ENCODE data around the gene EFCAB14.
"Not testable (repeated sequence)": the region's sequence is repeated elsewhere in the genome, so short reads cannot be mapped to it uniquely, and the experiment has no call there.

The EFCAB14 gene

DNA sequence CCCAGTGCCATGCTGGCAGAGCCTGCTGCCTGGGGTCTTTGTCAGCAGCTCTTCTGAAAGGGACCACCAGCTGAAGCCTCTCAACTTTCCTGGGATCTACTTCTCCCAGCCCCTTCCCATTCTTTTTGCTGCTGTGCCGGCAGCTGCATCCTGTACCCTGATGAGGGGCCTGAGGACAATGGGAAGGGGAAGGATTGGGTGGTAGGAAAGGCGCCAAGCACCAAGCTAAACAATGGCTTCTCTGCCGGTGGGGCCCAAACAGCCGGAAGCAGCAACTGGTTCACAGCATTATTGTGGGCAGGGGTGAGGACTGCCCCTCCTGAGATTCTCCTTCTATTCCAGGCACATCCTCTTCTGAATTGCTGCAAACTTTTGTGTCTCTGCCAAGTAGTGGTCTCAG is 5.0 kb upstream of the EFCAB14 start:
- DNase-seq: no peak

DNA sequence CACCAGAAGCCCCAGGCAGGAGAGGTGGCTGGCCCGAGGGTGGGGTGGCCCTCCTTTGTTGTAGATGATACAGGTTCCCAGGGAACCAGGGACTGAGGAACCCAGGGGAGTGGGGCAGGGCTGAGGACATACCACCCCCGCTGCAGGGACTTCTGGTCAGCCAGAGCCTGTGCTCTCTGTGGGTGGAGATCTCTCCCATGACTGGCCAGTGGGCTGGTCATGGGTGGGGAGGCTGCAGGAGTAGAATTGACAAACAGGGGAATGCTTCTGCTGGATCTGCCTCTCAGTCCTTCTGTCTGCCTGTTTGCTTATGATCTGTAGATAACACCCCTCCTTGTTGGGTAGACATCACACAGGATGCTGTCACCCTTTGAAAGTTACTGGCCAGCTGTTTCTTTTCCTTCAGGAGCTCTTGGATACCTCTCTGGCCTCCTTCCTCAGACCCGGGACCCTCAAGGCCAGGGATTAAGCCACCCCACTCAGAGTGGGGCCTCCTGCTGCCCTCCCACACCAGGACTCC is 2.8 kb upstream of the EFCAB14 start:
- no peak for DNase-seq

DNA sequence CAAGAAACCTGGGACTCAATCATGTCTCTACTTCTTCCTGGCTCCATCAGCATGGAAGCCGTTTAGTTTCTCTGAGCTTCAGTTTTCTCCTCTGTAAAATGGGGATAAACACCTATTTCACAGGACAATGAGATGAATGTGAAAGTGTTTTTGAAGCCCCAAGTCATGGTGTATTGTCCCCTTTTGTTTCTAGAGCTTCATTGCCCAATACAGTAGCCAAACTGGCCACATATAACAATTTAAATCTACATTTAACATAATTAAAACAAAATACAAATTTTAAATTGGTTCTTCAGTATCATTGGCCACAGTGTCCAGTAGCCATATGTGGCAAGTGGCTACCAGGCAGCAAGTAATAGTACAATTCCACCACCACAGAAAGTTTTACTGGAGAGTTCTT is 2.3 kb upstream of the EFCAB14 start:
- no peak for DNase-seq

DNA sequence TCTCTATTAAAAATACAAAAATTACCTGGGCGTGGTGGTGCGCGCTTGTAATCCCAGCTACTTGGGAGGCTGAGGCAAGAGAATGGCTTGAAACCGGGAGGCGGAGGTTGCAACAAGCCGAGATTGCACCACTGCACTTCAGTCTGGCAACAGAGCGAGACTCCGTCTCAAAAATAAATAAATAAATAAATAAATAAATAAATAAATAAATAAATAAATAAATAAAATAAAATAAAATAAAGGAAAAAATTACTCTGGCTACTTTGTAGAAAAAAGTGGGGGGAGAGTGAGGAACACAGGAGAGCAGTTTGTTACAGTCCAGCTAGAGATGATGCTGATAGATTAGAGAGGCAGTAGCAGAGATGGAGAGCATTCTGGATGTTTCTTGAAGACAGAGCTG is 1.4 kb upstream of the EFCAB14 start:
- not testable (repeated sequence) for DNase-seq

DNA sequence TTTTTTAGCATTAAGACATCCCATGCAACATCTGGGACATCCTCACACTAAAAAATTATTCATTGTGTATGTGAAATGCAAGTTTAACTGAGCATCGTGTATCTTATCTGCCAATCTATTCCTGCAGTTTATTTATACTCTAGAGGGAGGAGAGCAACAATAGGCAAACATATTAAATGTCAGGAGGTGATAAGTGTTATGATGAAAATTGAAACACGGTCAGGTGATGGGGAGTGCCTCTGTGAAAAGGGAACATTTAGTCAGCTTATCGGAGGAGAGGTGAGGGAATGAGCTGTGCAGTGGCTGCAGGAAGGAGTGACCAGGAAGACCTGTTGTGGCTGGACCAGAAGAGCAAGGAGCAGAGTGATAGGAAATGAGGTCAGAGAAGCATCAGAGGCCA is 775 bp upstream of the EFCAB14 start:
- DNase-seq: no peak

DNA sequence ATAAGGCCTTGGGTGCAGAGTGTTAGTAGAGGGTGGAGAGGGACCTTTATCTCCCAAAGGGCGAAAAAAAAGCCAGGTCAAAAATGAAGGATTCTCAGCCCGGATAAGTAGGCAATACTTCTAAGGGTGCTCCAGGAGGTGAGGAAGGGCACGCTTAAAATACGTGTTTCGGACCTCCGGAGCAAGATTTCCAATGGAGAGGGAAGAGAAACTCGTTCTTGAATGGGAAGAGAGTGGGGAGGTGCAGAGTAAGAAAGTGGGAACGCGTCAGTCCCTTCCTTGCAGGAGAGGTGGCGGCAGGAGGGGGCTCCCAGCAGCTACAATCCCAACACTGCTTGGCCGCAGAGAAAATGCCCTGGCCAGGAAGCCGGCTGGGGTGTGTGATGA is 581 bp downstream of the EFCAB14 start:
- DNase-seq: peak in 1 of 5 experiments; percentile 0

DNA sequence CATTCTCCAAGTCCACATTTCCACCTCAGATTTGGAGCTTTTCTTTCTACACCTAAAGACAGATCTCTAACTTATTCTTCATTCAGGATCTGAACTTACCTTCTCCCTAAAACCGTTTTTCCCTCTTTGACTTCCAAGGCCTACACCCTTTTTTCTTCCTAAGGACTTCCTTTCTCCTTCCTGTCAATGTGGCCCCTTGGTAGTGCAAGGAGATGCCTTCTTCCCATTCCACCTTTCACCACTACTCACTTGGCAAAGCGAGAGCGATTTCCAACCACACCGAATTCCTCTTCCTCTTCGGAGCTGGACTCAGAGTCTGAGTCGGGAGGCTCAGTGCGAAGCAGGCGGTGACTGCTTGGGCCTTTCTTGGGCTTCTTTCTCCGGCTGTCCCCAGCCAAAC is 1.3 kb downstream of the EFCAB14 start:
- DNase-seq: no peak

DNA sequence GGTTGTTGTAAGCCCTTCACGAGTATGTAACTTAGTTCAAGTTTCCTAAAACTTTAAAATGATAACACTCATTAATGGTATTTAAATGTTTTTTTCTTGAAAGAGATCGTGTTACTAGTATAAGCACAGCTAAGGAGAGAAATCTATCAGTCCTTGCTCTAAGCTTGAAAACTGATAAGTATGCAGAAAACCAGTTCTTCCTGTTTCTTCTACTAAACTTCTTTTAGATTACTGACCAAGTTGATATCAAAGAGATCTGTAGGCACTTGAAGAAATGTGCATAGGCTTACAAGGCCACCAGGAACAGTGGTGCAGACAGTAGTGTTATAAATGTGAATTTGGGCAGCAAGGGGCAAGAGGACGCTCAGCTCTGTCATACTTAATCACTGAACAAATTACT is 3.9 kb downstream of the EFCAB14 start:
- no peak for DNase-seq

DNA sequence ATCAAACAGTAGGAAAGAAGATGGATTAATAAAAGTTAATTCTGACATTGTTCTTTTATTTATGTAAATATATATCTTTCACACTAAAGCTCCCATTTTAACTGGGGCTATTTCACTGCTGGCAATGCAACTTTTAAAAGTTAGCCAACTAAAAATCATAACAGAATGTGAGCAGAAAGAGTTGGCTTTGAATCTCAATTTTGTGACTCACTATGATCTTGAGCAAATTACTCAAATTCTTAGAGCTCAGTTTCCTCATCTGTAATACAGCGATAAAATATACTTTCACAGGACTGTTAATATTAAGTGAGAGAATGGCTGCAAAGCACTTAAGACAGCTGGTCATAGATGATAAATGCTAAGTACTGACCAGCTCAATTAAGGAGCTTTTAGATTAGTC is 10.8 kb downstream of the EFCAB14 start:
- no peak for DNase-seq

DNA sequence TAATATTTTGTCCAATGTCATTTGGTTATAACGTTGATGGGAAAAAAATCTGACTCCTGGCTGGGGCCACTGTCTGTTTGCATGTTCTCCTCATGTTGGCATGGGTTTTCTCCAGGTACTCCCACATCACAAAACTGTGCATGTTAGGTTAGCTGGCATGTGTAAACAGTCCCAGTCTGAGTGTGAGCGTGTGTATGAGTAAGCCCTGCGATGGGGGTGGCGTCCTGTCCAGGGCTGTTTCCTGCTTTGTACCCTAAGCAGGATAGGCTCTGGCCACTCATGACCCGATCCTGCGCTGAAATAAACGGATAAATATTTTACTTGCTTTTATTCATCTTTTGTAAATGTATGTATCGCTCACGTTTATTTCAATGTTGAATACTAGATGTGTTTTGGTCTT is 13.5 kb downstream of the EFCAB14 start:
- no peak for DNase-seq

DNA sequence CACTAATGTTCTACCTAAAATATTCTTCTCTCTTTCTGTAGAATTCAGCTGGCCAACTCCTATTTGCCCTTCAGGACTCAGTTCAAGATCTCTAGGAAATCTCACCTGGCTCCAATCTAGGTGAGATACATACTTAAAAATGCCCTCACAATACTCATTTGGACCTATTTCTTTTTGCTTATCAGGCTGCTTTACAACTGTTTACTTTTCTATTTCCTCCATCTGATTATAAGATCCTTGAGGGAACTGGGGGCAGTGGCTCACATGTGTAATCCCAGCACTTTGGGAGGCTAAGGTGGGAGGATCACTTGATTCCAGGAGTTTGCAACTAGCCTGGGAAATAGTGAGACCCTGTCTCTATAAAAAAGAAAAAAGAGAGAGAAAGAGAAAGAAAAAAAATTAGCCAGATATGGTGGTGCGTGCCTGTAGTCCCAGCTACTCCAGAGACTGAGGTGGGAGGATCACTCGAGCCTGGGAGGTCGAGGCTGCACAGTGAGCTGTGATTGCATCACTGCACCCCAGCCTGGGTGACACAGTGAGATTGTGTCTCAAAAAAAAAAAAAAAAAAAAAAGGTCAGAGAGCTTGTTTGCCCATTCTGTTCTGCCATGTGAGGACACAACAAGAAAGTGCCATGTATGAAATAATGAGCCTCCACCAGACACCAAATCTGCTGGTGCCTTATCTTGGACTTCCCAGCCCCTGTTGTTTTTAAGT is 14.8 kb downstream of the EFCAB14 start:
- DNase-seq: no peak

DNA sequence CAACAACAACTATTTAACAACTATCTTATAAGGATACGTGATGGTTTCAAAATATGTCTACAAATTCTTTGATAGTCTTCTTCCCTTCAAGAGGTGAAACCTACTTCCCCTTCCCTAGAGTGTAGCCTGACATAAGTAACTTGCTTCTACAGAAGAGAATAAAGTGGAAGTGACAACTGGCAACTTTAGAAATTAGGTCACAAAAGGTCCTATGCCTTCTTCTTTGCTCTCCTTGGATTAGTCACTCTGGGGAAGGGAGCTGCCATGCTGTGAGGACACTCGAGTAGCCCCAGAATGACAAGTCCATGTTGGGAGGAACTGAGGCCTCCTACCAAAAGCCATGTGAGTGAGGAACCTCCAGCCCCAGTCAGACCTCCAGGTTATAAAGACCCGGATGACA is 19.2 kb downstream of the EFCAB14 start:
- DNase-seq: no peak

DNA sequence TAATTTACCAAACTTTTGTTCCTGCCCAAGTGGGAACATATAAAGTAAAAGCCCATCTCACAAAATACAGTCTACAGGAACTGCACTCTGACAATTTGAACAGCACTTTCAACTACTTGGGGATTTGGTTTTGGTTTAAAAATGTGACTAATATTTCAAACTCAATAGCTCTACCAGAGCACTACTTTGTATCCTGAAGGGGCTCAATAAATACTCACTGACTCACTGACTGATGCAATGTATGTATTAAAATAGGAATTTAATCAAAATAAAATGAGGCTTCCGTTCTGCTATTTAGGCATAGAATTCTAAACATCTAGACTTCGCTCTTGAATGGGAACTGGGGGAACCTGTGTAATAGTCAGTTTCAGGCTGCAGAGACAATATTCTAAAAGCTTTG is 21.9 kb downstream of the EFCAB14 start:
- DNase-seq: no peak

DNA sequence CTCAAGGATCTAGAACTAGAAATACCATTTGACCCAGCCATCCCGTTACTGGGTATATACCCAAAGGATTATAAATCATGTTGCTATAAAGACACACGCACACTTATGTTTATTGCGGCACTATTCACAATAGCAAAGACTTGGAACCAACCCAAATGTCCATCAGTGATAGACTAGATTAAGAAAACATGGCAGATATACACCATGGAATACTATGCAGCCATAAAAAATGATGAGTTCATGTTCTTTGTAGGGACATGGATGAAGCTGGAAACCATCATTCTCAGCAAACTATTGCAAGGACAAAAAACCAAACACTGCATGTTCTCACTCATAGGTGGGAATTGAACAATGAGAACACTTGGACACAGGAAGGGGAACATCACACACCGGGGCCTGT is 24.2 kb downstream of the EFCAB14 start:
- DNase-seq: not testable (repeated sequence)

DNA sequence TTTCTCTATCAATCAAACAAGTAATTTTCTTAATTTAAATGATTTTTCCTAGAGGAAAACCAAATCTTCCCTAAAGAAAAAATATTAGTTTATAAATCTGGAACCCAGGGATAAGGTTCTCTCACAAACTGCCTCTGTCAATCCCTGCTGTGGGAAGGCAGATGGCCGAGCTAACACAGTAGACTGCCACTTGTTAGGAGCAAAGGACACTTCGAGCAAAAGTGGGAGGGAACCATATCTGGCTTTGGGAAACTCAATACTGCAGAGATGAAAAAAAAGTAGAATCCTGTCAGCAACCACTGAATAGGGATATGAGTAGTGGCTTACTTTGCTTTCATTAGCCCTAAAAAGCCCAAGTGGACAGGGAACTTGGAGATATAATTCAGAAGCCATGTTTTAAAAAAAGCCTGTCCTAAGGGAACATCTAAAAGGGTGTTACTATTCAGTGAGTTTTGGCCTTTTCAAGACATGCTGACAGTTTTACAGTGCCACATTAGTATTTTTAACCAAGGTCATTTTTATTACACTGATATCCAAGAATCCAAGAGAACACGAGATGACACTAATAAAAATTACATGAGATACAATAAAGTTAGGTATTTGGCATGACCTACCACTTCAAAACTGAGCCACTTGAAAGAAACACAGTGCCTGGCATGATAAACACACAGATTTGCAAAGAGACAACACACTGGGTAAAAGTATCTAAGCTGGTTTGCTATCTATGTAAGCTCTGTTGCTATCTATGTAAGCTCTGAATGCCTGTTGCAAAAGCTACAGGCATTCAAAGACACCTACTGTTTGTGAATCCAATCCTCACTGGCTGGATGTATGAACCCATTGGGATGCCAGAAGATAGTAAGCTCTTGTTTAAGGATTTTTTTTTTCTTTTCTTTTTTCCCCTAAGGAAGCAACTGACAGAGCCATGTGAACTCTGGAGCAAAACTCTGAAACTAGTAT is 25.8 kb downstream of the EFCAB14 start:
- no peak for DNase-seq

DNA sequence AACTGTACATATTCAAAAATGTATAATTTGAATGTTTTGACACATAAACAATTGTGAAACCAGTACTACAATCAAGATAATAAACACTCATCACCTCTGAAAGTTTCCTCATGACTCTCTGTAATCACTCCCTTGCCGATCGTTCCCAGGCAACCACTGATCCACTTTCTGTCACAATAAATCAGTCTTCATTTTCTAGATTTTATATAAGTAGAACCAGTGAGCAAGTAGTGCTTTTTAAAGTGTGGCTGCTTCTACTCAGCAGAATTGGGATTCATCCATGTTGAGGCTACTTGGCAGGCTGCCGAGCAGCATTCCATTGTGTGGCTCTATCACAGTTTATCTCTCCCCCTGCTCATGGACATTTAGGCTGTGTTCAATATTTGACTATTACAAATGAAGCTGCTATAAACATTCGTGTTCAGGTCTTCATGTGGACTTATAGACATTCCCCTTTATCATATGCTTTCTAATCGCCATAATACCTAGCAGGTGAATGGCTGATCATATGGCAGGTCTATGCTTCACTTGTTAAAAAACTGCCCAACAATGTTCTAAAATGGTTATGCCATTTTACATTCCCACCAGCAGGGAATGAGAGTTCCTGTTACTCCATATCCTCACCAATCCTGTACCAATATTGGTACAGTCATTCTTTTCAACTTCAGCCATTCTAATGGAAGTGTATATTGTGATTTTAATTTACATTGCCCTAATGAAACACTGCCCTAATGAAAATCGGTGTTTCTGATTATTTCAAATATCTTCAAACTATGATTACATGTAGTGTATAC is 26.7 kb downstream of the EFCAB14 start:
- DNase-seq: no peak

DNA sequence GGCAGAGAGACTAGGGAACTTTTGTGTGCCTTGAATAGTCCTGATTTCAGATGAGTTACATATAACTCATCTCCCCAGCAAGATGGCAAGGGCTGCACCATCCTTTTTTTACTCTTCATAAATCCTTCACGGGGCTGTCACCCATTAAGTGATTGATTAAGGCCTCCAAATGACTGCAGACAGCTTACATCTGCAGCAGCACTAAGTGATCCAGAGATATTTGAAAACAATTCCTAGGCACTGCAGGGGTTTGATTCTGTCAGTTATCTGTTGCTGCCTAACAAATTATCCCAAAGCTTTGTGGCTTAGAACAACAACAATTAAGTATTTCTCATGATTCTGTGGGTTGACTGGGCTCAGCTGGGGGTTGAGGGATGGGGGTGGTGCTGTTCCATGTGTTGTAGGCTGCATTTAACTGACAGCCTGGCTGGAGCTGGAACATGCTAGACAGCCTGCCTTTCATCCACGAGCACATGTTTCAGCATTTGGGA is 27.9 kb downstream of the EFCAB14 start:
- DNase-seq: no peak

DNA sequence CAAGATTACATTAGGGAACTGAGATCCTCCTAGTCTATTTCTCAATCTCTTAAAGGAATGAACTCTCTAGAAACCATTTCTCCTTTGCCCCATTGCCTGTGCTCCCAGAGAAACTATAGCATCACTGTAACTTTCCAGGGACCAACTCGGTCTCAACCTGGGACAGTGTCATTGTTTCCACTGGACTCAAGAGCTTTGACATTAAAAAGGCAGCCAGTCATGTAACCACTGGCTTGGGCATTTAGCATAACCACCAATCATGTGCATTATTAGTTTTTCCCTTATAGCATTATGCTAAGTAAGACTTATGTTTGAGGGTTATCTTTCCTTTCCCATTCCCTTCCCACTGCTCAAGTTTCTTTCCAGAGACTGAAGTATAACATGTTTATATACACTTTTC is 29.0 kb downstream of the EFCAB14 start:
- DNase-seq: no peak

DNA sequence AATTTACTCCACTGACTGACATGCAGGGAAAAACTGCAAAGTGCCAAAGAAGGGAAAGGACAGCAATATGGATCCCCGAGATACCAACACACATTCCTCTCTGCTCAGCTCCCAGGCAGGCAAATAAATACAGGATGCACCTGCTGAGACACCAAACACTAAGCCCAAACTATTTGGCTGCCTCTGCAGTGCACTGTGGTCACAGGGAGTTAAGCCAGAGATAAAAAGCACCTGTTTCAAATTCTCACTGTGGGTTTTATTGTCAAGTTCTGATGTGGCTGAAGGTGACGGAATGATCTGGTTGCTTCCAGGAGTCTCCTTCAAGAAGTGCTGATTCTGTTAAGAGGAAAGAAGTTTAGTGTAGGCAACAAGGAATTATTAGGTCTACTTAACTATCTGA is 29.6 kb downstream of the EFCAB14 start:
- DNase-seq: no peak

DNA sequence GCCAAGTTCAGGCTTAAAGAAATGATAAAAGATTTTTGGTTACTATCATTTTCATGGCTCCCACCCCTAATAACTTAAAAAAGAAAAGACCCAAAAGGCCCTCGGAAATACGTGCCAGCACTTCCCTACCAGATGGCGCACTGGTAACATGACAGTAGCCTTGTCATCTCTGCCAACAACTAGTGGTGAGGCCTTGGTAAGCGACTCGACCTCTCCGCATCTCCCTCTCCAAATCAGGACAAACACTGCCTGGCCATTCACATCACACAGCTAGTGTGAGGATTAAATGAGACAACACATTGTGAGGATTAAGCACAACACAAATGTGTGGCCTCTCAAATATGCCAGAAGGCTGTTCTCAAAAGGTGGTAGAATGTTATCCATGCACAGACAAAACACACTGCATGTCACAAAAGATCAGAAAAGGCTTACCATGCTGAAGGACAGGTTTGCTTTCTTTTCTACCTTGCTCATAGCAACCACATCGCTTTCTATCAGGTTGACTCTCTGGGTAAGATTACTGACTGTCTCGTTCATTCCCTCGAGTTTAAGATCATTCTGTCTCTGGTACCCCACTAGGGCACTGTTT is 30.9 kb downstream of the EFCAB14 start:
- DNase-seq: no peak

DNA sequence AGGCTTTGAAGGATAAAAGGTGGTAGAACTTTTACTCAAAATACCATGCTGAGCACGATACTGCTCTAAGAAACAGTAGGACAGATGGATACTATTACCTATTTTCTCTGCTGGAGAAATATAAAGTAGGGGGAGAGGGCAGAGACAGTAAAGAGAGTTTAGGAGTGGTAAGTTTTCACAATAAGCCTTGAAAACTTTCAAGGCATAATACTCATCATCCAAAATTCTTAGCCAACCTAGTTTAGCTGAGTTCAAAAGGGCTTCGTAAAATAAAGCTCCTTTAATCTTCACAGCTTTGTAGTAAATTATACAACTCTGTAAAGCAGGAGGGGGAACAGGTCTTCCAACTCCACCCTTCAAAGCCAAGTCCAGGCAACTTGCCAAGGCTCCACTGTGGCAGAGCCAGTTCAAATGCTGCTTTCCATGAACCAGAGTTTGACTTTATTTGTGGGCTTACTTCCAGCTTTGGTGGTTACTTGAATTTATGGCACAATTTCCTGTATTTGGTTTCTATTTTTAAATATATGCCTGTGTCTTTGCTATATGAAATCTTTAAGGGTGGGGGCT is 31.7 kb downstream of the EFCAB14 start:
- no peak for DNase-seq

DNA sequence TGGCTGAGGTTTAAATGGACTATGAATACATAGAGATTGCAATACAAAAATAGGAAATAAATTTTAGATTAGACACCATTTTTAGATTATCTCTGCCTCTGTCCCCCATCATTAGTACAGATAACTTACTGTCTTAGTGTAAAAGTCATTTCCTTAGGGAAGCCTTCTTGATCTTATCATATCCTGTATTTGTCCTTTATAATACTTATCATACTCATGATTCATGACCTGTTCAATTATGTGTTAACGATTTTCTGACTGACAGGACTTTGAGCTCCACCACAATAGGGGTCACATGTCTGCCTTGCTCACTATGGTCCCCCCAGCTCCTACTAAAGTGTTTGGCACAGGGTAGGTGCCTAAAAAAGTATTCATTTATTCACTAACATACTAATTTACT is 32.7 kb downstream of the EFCAB14 start:
- DNase-seq: no peak

Data from T-helper 2 cell (primary cell).